B cell (primary cell): ENCODE data around the gene LAT.
"Not testable (repeated sequence)": the region's sequence is repeated elsewhere in the genome, so short reads cannot be mapped to it uniquely, and the experiment has no call there.

Experiments used
- CTCF ChIP-seq: fragments of 200-600 bp; IDR thresholded peaks from one replicate; pipeline ENCODE4 v1.8.0; 2022; ENCODE audit warnings: antibody characterized with exemption, mild to moderate bottlenecking
- EZH2 ChIP-seq: IDR thresholded peaks from 2 replicates; pipeline ENCODE4 v1.6.1; 2012; ENCODE audit warnings: borderline replicate concordance, low read depth, mild to moderate bottlenecking, moderate library complexity, low read length; ENCODE audit not compliant: insufficient read depth, poor library complexity, severe bottlenecking

GRCh38 chr16:28980330-28980729 lies 4.5 kb upstream of the LAT start:
- TF ChIP-seq CTCF, EZH2: not testable (repeated sequence)
